HepG2 (cell line): ENCODE data around the gene FGD4. TPM values are rescaled to one million over a fixed set of nuclear protein-coding genes. Genes with fewer than 3 reads are reported as not detected.

ENCODE experiments used
- ATAC-seq: fragments of 200-7000 bp; cut with Tn5 transposase; 3 replicates; pipeline ENCODE4 v1.9.1; 2020; ENCODE audit warnings: mild to moderate bottlenecking, moderate library complexity
- BruUV-seq: library from RNA; stranded (reverse); fragments of 400-500 nt; replicated peaks from 2 replicates; lab custom pipeline; 2021; lab: Mats Ljungman, UMichigan
- CTCF ChIA-PET: fragments of 300-600 bp; formaldehyde crosslinking; extraction: SDS; loops from one replicate; lab custom pipeline; 2021; ENCODE audit warnings: low total read pairs, inconsistent platforms, low intra/inter-chr PET ratio; lab: Yijun Ruan, JAX
- POLR2A ChIA-PET: fragments of 350-600 bp; sonication (Branson Sonifier 250); formaldehyde crosslinking; loops from one replicate; lab custom pipeline; 2020; ENCODE audit warnings: antibody characterized with exemption, inconsistent platforms; lab: Yijun Ruan, JAX
- DNase-seq: peaks from one replicate; pipeline ENCODE4 v3.0.0-alpha.2; 2015; ENCODE audit warnings: low spot score
- FAIRE-seq: peaks from 3 replicates; lab custom pipeline; 2011; peaks lifted over from hg19 to GRCh38; lab: Jason Lieb, UNC
- H2AFZ ChIP-seq: one replicate; pipeline ENCODE4 v1.6.1; 2011; ENCODE audit warnings: low read length, inconsistent platforms
- H3K27ac ChIP-seq: fragments of 300-600 bp; 3 replicates; pipeline ENCODE4 v1.8.0; 2011; ENCODE audit warnings: mixed run types, mild to moderate bottlenecking, mixed read lengths, low read length, inconsistent platforms; ENCODE audit not compliant: insufficient read depth; ENCODE audit errors: extremely low read length
- H3K27me3 ChIP-seq, 2 experiments: fragments of 200-600 bp in 1 of 2; 2 replicates in 1 of 2; 3 replicates in 1 of 2; pipeline versions ENCODE4 v1.6.0 to v1.8.0; 2011; ENCODE audit warnings: low read length in 2 of 2, mild to moderate bottlenecking in 2 of 2, moderate library complexity in 2 of 2, inconsistent platforms in 1 of 2; ENCODE audit not compliant: insufficient read depth in 2 of 2, control insufficient read depth in 1 of 2
- H3K36me3 ChIP-seq, 2 experiments: fragments of 200-600 bp in 1 of 2; replicated peaks in 1 of 2; 2 replicates in 1 of 2; 3 replicates in 1 of 2; pipeline versions ENCODE4 v1.5.1 to v1.8.0; 2011; ENCODE audit warnings: low read length in 2 of 2, inconsistent platforms in 1 of 2; ENCODE audit not compliant: insufficient read depth in 2 of 2, control insufficient read depth in 1 of 2
- H3K4me1 ChIP-seq: 2 replicates; pipeline ENCODE4 v1.5.1; 2012; ENCODE audit warnings: low read length, inconsistent platforms; ENCODE audit not compliant: insufficient read depth
- H3K4me2 ChIP-seq: 2 replicates; pipeline ENCODE4 v1.6.0; 2011; ENCODE audit warnings: low read depth, low read length, inconsistent platforms
- H3K4me3 ChIP-seq, 3 experiments: fragments of 200-600 bp in 1 of 3; sonication (generic), shearing (Covaris generic) in 1 of 3; replicated peaks in 1 of 3; 2 replicates each; pipeline ENCODE4 v1.5.1; 2011 to 2016; ENCODE audit warnings: low read length in 3 of 3, inconsistent platforms in 2 of 3, low read depth in 2 of 3, mild to moderate bottlenecking in 2 of 3, control low read depth in 1 of 3, mixed read lengths in 1 of 3; ENCODE audit not compliant: insufficient read depth in 1 of 3
- H3K79me2 ChIP-seq: one replicate; pipeline ENCODE4 v1.6.1; 2011; ENCODE audit warnings: low read length, inconsistent platforms; ENCODE audit not compliant: insufficient read depth
- H3K9ac ChIP-seq: 2 replicates; pipeline ENCODE4 v1.6.0; 2011; ENCODE audit warnings: mild to moderate bottlenecking, low read depth, low read length, inconsistent platforms; ENCODE audit not compliant: insufficient read depth
- H3K9me3 ChIP-seq: 2 replicates; pipeline ENCODE4 v1.5.1; 2012; ENCODE audit warnings: mild to moderate bottlenecking, low read length
- H4K20me1 ChIP-seq: 2 replicates; pipeline ENCODE4 v1.6.0; 2011; ENCODE audit warnings: inconsistent platforms, mild to moderate bottlenecking, low read length, moderate library complexity; ENCODE audit not compliant: insufficient read depth
- EZH2 ChIP-seq: conservative IDR thresholded peaks from 2 replicates; pipeline ENCODE4 v1.6.1; 2012; ENCODE audit warnings: mild to moderate bottlenecking, low read depth, low read length, moderate library complexity
- HNF1B ChIP-seq: sonication (generic); formaldehyde crosslinking; IDR thresholded peaks from 2 replicates; pipeline ENCODE4 v1.5.1; 2020; ENCODE audit warnings: mild to moderate bottlenecking, moderate library complexity, missing genetic modification reagents
- PCBP1 ChIP-seq: fragments of 200-400 bp; formaldehyde crosslinking; IDR thresholded peaks from 2 replicates; pipeline ENCODE4 v1.6.1; 2017; ENCODE audit warnings: mild to moderate bottlenecking, low read depth, low read length, borderline replicate concordance
- ZBED4 ChIP-seq: sonication (generic); formaldehyde crosslinking; IDR thresholded peaks from 2 replicates; pipeline ENCODE4 v1.4.0; 2020; ENCODE audit warnings: missing genetic modification reagents, borderline replicate concordance
- ZBTB40 ChIP-seq, 2 experiments: fragments of 450-650 bp in 1 of 2; sonication (generic) in 1 of 2; formaldehyde crosslinking in 1 of 2; IDR thresholded peaks; 2 replicates each; pipeline versions ENCODE4 v1.6.1 to v1.8.0; 2016 to 2022; ENCODE audit warnings: antibody characterized with exemption in 1 of 2, mild to moderate bottlenecking in 1 of 2, missing genetic modification reagents in 1 of 2
- ZMAT5 ChIP-seq: sonication (generic); formaldehyde crosslinking; IDR thresholded peaks from 2 replicates; pipeline ENCODE4 v1.5.0; 2020; ENCODE audit warnings: mild to moderate bottlenecking, low read depth, missing genetic modification reagents, borderline replicate concordance
- WGBS: methylation state at CpG from one replicate; pipeline ENCODE4 v1.1.6; 2017; ENCODE audit warnings: low lambda C conversion rate; 5-methylcytosine and 5-hydroxymethylcytosine counted together
- in situ Hi-C: cut with HindIII; loops from 2 replicates; pipeline ENCODE4 v1.10.0; 2017; ENCODE audit warnings: low pct_unique_long_range_greater_than_20kb; ENCODE audit not compliant: extremely low pct_ligation_motif_present
- intact Hi-C: fragments of 100-400 bp; cut with micrococcal nuclease; formaldehyde crosslinking; loops from one replicate; pipeline ENCODE4 v1.10.0; 2022; ENCODE audit not compliant: unreplicated experiment
- polyA plus RNA-seq, 8 experiments: library from polyadenylated mRNA; depleted of rRNA in 3 of 8; stranded (reverse) in 7 of 8; unstranded in 1 of 8; fragments of >200 nt; fragmentation: Illumina TruSeq in 4 of 8; extraction: Trizol in 4 of 8; gene quantifications; 2 replicates each; pipeline versions ENCODE4 v1.2.1 to v1.2.3, GENCODE V29; 2011 to 2016; ENCODE audit warnings: low read depth in 4 of 8, missing spikeins in 1 of 8, mixed read lengths in 1 of 8; ENCODE audit not compliant: insufficient read depth in 1 of 8
- total RNA-seq, 5 experiments: library from RNA; depleted of rRNA; stranded (reverse); fragments of >200 nt; fragmentation: Illumina TruSeq; extraction: Trizol; gene quantifications; 2 replicates each; pipeline ENCODE4 v1.2.3, GENCODE V29; 2016; ENCODE audit warnings: low read depth in 1 of 5

Gene FGD4
- total and polyA plus RNA-seq, 2 of the 13 experiments (the other 11 are each of a cell fraction or from before 2014, with no cell fraction given): 4.6 to 6.6 TPM

- TF ChIP-seq ZBED4 (CRISPR knock-in tag) (no peak), ZMAT5 (CRISPR knock-in tag) (no peak), EZH2 (no peak), PCBP1 (no peak)
Measured at GRCh38 chr12:32692358-32692757, 293.0 kb downstream of the FGD4 start (continued).

GRCh38 chr12:32693036-32693435 lies 293.7 kb downstream of the FGD4 start:
- FAIRE-seq: no peak
- Histone ChIP-seq H3K79me2 (peaks cover 87% of the 10 kb centered on the region), H3K9ac (no peak overlapping the region), H3K4me2 (no peak overlapping the region), H3K36me3 (peaks cover 2 to 11% of the 10 kb centered on the region in 2 experiments; a peak in 4 of 5 replicates), H3K4me3 (no peak overlapping the region), H3K27ac (no peak overlapping the region), H2AFZ (no peak overlapping the region), H3K4me1 (no peaks in the 10 kb centered on the region), H3K27me3 (no peaks in the 10 kb centered on the region), H4K20me1 (no peaks in the 10 kb centered on the region), H3K9me3 (no peaks in the 10 kb centered on the region; the same call in 1 of the 2 replicates)
- POLR2A ChIA-PET: no interaction called here
- no peak for ATAC-seq
- 100% methylated on average over 1 of the region's 1 CpG for WGBS
- intact Hi-C loops (no loop called here), in situ Hi-C loops (no loop called here)
- CTCF ChIA-PET: no interaction called here
- DNase-seq: no peak
- BruUV-seq: no TSS peak
- TF ChIP-seq ZBTB40 (IDR thresholded peaks at IDR 0.05) (no peak), ZBTB40 (CRISPR knock-in tag; IDR thresholded peaks at IDR 0.05) (no peak), HNF1B (no peak)
